Measurements from ENCODE around the gene TGM6.

Gene TGM6

DNA sequence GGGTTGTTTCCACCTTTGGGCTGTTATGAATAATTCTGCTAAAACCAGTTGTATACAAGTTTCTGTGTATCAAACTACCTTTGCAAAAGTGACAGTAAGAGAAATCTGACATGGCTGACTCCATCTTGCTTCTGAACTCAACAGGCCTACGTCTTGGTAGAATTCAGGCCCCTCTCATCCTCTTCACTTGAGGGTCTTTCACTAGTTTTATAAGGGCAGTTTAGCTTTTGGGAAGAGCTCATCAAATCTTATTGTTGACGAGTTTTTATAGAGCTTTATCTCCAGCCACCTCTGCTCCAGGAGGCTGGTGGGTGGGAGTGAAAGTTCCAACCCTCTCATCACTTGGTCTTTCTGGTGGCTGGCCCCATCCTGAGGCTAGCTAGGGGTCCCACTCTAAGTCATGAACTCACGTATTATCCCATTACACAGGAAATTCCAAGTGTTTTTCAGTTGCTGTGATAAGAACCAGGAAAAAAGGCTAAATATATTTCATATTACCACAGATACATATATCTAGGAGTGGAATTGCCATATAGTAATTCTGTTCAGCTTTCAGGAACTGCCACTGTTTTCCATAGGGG is 78.3 kb downstream of the TGM6 start:
- no peak for DNase-seq (ENCODE audit: low read depth)

DNA sequence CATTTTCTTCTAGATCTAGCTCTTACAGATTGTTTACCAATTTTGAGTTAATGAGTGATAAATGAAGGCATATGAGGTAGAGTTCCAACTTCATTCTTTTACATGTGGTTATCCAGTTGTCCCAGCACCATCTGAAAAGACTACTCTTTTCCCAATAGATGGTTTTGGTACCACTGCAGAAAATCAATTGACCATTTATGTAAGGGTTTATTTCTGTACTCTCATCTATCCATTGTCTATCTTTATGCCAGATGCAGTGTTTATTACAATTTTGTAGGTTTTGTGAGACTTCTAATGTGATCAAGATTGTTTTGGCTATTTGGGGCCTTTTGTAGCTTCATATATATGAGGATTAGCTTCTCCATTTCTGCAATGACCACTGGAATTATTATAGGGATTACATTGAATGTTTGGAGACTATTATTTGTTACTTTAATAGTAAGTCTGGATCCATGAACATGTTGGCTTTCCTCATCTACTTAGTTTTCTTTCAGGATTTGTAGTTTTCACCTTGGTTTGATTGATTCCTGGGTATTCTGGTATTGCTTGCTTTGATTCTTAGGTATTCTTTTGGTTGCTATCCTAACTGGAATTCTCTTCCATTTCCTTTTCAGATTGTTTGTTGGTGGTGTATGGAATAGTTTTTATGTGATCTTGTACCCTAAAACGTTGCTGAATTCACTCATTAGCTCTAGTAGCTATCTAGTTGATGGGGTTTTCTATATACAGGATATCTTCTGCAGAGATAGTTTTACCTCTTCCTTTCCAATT is 79.5 kb downstream of the TGM6 start:
- DNase-seq (ENCODE audit: low read depth): no peak

DNA sequence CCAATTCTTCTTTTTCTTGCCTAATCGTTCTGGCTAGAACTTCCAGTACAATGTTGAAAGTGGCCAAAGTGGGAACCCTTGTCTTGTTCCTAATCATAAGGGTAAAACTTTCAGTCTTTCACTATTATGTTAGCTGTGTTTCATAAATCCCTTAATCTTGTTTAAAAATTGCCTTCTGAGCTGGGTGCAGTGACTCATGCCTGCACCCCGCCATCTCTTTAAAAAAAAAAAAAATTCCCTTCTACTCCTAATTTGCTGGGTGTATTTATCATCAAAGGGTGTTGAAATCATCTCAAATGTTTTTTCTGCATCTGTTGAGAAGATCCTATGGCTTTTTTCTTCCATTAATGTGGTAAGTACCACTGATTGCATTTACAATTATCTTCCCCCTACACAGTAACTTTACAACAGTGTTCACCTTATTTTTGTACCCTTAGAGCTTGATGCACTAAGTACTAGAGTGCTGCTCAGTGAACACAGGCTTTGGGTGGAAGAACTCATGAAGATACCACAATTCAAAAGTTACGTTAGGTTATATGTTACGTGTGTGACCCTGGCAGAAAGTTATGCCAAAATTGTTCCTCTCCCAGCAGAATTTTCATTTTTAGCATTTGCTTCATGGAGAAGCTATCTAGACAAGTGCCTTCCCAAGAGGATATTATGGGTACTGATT is 80.2 kb downstream of the TGM6 start:
- DNase-seq (ENCODE audit: low read depth): no peak

DNA sequence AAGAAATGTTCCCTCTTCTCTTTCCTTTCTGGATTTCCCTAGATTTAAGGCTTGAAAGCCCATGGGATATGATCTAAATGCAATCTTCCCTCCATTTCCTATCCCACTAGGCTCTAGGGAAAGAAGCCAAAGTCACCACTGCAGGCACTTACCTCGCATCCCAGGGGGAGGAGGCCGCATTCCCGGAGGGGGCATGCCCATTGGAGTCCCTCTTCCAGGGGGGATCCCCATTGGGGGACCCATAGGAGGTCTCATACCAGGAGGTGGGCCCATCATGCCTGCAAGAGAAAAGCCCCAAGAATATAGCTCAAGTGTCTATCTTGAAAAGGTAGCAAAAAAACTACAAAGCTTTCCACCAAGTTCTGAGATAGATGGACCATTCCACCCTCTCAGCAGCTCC is 81.8 kb downstream of the TGM6 start:
- DNase-seq (ENCODE audit: low read depth): no peak

DNA sequence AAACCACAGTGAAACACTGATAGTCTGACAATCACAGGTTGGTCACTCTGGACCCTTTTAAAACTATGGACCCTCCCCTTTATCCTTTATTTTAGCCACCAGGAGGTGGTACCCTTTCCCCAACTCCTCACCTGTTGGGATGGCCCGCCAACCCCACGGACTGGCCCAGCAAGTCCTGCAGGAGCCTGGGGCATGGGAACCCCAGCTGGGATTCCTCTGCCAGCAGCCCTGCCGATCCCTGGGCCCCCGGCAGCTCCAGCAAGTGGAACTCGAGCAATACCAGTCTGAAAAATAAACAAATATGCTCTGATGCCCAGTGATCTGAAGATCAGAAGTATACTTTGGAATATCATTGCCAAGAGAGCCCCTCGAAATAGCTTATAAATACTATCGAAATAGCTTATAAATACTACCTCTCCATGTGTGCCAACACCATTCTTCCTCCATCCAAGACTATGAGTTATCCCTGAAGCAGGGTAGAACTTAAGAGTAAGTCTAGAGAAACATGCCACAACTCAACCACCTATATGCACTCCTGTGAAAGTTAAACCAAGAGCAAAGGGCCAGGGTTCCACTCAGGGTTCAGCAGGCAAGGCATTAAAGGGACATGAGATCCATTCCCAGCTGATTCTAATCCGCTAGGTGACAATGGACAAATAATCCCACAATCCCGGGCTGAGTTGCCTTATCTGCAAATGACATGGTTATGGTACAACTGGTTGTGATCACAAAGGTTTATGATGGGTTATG is 83.1 kb downstream of the TGM6 start:
- DNase-seq (ENCODE audit: low read depth): no peak

DNA sequence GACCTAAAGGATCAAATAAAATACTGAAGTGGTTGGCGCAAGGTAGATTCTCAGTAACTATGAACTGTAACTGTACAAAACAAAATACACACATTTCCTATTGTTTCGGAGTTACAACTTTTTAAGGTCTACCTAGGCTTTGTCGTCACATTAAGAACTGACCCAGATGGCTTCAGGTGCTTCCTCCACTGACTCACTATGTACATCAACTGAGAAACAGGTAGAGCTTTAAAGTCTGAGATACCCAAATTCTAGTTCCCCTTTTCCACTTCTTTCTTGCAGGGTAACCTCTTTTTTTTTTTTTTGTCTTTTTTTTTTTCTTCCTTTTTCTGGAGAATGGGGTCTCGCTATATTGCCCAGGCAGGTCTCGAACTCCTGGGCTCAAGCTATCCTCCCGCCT is 84.4 kb downstream of the TGM6 start:
- no peak for DNase-seq (ENCODE audit: low read depth)

DNA sequence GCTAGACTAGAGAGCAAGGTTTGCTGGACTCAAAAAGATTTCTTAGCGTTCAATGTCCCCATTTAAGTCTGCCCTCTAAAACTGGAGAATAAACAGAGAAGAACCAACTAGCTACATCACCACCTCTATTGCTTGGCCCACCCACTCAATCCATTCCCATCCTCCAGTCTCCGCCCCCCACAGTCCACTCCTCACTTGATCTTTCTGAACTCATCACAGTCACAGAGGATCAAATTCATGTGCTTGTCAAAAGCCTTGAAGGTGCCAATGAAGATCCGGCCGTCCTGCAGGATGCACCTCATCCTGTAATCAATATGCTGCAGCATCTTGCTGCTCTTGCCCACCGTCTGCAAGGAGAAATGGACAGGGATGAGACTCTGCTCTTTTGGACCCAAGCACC is 86.7 kb downstream of the TGM6 start:
- no peak for DNase-seq (ENCODE audit: low read depth)

DNA sequence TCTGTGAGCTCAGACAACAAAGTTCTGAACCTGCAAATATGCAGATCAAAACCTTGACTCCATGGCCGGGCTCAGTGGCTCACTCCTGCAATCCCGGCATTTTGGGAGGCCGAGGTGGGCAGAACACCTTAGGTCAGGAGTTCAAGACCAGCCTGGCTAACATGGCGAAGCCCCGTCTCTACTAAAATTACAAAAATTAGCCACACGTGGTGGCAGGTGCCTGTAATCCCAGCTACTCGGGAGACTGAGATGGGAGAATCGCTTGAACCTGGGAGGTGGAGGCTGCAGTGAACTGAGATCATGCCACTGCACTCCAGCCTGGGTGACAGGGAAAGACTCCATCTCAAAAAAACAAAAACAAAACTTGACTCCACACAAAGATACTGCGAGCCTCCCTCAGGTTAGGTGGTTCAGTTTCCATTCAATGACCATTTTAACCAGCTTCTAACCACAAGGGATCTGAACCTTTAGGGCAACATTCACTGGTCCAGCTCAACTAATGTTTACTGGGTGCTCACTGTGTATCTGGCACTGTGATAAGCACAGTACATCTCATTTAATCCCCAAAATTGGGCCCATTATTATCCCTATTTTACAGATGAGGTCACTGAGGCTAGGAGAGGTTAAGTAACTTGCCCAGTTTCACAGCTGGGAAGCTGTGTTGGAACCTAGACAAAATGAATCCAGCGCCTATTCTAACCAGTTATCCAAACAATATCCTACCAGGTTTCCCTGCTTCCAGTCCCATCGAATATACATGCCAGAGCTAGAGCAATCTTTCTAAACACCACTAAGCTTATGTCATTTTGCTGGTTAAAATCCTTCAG is 88.1 kb downstream of the TGM6 start:
- DNase-seq (ENCODE audit: low read depth): no peak

DNA sequence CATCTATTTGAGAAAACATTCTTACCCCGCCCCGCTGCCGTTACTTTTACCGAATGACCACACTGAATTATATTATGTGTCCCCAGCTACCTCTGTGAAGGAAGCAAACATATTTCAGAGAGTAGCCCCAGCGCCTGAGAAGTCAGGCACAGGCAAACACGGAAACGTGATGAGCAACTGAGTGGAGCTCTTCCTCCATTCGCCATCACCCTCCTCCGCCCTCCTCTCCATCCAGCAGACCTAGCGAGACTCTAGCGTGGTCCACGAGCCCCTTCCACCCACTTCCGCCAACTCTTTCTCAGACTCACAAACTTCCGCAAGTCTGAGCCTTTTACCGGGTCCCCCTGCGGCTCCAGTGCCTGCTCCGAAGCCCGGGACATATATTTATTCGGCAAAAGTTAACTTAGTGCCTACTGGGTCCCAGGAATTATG is 89.3 kb downstream of the TGM6 start:
- DNase-seq (ENCODE audit: low read depth): peak; percentile 23

DNA sequence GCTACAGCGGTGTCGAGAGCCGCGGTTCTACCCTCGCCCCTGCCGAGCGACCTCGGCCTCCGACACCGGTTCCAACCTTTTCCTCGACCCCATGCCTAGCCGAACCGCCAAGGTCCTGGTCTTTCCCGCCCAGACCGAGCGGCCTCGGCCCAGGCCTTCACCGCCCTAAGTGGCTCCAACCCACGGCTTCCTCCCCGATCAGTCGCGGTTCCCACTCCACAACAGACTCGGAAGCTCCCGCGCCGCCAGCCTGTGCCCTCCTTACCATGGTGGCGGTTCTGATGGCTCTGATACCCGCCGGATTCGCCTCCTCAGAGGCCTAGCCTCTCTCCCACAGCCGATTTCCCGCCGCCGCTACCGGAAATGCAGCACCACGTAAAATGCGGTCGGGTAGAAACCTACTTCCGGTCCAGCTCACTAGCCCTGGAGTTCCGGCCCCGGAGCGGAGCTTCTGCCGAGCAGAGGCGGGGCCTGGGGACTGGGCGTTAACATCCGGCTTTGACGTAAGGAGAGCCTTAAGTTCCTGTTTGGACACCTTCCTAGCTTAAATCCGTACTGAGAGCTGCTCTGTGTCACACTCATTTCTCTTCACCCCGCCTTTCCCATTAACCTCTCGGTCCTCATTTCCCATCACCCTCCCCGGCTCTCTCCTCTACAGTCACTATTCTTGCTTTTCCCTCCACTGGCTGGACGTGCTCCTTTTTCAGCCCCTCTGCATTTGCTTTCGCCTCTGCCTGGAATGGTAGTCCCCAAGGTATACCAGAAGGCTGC is 89.9 kb downstream of the TGM6 start, which contains the start of gene SNRPB:
TSS of gene SNRPB (minus strand) at position 367 of the 771 bp plus-strand sequence. CDS start at position 268, 99 bp downstream.
- peak; percentile 91 for DNase-seq (ENCODE audit: low read depth)

DNA sequence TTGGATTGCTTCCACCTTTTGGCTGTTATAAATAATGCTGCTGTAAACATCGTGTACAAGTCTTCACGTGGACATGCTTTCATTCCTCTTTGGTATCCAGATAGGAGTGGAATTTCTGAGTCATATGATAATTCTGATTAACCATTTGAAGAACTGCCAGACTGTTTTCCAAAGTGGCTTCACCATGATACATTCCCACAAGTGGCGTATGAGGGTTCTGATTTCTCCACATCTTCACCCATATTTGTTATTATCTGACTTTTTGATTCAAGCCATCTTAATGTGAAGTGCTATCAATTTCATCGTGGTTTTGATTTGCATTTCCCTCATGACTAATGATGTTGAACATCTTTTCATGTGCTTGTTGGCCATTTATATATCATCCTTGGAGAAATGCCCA is 92.8 kb downstream of the TGM6 start:
- no peak for DNase-seq (ENCODE audit: low read depth)

DNA sequence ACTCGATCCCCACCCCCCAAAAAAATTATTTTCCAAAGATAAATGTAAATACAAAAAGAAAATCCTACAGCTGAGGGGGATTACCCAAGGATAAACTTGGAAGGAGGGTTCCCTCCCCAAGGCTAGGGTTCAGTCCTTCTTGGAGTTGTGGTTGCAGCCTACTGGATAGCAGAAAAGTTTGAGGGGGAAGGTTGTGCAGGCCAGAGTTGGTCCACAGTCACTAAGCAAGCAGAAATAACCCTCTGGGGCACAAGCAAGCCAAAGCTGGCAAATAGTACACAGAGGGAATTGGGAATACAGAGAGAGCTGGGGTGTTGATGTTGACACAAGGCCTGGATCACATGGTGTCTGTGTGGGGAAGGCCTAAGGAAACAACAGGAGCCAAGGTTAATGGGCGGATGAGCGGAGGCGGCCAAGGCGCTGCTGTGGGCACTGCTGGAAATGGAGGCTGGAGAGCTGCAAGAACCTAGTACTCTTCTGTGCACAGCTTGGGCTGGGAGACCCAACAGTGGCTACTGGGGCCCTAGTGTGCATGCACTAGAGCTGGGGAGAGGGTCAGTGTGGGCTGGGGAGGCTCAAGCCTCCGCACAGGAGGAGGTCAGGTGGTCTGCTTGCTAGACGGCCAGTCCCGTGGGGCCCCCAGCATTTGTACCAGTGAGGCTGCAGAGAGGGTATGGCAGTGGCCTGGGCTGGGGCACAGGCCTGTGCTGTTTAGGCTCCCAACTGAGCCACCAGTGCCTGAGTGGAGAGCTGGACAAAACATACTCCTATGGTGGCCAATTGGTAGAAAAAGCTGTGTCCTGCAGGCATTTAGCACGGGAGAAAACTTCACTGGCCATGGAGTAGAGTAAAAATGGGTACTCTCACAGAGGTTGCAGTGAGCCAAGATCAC is 95.4 kb downstream of the TGM6 start:
- no peak for DNase-seq (ENCODE audit: low read depth)

DNA sequence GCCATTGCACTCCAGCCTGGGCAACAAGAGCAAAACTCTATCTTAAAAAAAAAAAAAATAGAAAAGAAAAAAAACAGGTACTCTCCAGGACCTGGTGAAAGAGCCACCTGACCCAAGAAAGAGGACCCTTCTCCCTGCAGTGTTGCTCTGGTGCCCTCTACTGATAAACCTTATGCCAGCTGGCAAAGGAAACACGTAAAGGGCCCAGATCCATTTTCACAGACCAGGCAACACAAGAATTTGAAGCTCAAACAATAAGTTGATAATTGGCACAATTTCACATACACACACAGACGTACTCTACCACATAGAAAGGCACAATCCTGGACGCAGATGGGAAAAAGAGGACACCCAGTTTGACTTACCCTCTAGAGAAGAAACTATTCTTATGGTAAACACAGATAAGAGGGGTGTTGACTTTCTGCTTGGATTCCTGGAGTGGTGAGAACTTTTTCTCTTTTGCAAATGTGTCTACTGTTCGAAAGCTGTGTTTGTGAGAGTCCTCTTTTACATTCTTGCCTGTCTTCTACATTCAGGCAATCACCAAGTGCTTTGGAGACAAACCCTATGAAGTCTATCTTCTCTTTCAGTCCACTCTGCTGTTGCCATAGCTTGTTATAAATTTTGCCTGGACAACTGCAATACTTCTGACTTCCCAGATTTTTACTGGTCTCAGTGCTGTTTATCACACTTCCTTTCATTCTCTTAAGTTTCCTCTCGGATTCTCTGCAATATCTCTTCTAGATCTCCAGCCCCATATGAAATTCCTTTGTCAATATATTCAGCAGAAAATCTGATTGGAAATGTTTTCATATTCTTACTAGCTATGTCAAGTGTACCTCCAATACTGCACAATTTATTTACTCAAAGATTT is 96.3 kb downstream of the TGM6 start:
- no peak for DNase-seq (ENCODE audit: low read depth)

DNA sequence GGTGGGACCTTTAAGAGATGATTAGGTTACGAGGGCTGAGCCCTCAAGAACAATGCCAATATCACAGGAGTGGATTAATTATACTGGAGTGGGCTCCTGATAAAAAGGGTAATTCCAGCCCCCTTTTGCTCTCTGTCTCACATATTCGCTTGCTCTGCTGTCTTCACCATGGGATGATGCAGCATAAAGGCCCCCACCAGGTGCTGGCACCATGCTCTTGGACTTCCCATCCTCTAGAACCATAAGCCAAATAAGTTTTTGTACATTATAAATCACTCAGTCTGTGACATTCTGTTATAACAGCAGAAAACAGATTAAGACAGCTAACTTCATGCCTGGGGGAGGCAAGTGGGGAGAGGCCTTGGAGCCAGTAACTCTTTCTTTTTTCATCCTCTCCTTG is 99.7 kb downstream of the TGM6 start:
- no peak for DNase-seq (ENCODE audit: low read depth)

All from stimulated activated CD8-positive, alpha-beta memory T cell treated with anti-CD3 and anti-CD28 coated beads, Interleukin-7, amount 100 ng/mL, for 24 hours (primary cell).